PC-3 (cell line): ENCODE measurements around the gene MYMK. TPM values are rescaled to one million over a fixed set of nuclear protein-coding genes. Genes with fewer than 3 reads are reported as not detected.

Experiments
- ATAC-seq: fragments of 200-7000 bp; cut with Tn5 transposase; 2 replicates; pipeline ENCODE4 v1.9.1; 2020; ENCODE audit warnings: mild to moderate bottlenecking, moderate library complexity
- BruUV-seq: library from RNA; stranded (reverse); fragments of 400-500 nt; replicated peaks from 2 replicates; lab custom pipeline; 2021; lab: Mats Ljungman, UMichigan
- CTCF ChIA-PET: fragments of 300-600 bp; sonication (Branson Sonifier 250); formaldehyde crosslinking; loops from one replicate; lab custom pipeline; 2022; ENCODE audit warnings: antibody characterized with exemption; lab: Charles Lee
- POLR2A ChIA-PET: fragments of 300-600 bp; sonication (Branson Sonifier 250); formaldehyde crosslinking; loops from one replicate; lab custom pipeline; 2022; ENCODE audit warnings: antibody characterized with exemption; ENCODE audit not compliant: unreplicated experiment; lab: Charles Lee
- DNase-seq: peaks from one replicate; pipeline ENCODE4 v3.0.0-alpha.2; 2015
- H2AFZ ChIP-seq: fragments of 300-600 bp; sonication (generic); 2 replicates; pipeline ENCODE4 v1.6.0; 2016; ENCODE audit warnings: antibody characterized with exemption, low read length
- H3F3A ChIP-seq: fragments of 300-600 bp; sonication (generic); one replicate; pipeline ENCODE4 v1.6.0; 2017; ENCODE audit warnings: antibody characterized with exemption, low read length, control low read depth, mild to moderate bottlenecking; ENCODE audit not compliant: unreplicated experiment
- H3K27ac ChIP-seq: fragments of 300-600 bp; sonication (generic); 2 replicates; pipeline ENCODE4 v1.5.1; 2016; ENCODE audit warnings: mild to moderate bottlenecking, low read length
- H3K27me3 ChIP-seq: fragments of 300-600 bp; sonication (generic); 2 replicates; pipeline ENCODE4 v1.6.1; 2016; ENCODE audit warnings: low read length, mixed read lengths
- H3K36me3 ChIP-seq: fragments of 300-600 bp; sonication (generic); 2 replicates; pipeline ENCODE4 v1.6.1; 2016; ENCODE audit warnings: low read depth, mixed run types, low read length, mixed read lengths
- H3K4me1 ChIP-seq: fragments of 300-600 bp; sonication (generic); 2 replicates; pipeline ENCODE4 v1.5.1; 2016; ENCODE audit warnings: low read length; ENCODE audit not compliant: insufficient read depth
- H3K4me2 ChIP-seq: fragments of 300-600 bp; sonication (generic); 2 replicates; pipeline ENCODE4 v1.6.0; 2016; ENCODE audit warnings: low read length
- H3K4me3 ChIP-seq: fragments of 300-600 bp; sonication (generic); 2 replicates; pipeline ENCODE4 v1.5.1; 2016; ENCODE audit warnings: mild to moderate bottlenecking, low read length, mixed read lengths
- H3K79me2 ChIP-seq: fragments of 300-600 bp; sonication (generic); 2 replicates; pipeline ENCODE4 v1.6.1; 2017; ENCODE audit warnings: low read length, mixed read lengths
- H3K9ac ChIP-seq: fragments of 300-600 bp; sonication (generic); 2 replicates; pipeline ENCODE4 v1.6.0; 2016; ENCODE audit warnings: mild to moderate bottlenecking, low read length
- H3K9me2 ChIP-seq: fragments of 300-600 bp; sonication (generic); replicated peaks from 2 replicates; pipeline ENCODE4 v1.6.1; 2016; ENCODE audit warnings: mixed run types, low read length, mixed read lengths
- H3K9me3 ChIP-seq: fragments of 300-600 bp; sonication (generic); 2 replicates; pipeline ENCODE4 v1.6.1; 2016; ENCODE audit warnings: low read length, mixed read lengths
- H4K20me1 ChIP-seq: fragments of 300-600 bp; sonication (generic); 2 replicates; pipeline ENCODE4 v1.6.1; 2016; ENCODE audit warnings: low read length, mixed read lengths
- EZH2 ChIP-seq: fragments of 300-600 bp; sonication (generic); IDR thresholded peaks from one replicate; pipeline ENCODE4 v1.6.1; 2017; ENCODE audit warnings: antibody characterized with exemption, mild to moderate bottlenecking, low read length; ENCODE audit not compliant: unreplicated experiment
- EZH2phosphoT487 ChIP-seq: fragments of 300-600 bp; sonication (generic); IDR thresholded peaks from 2 replicates; pipeline ENCODE4 v1.6.1; 2018; ENCODE audit warnings: mild to moderate bottlenecking, antibody characterized with exemption, low read length, borderline replicate concordance
- intact Hi-C: fragments of 100-400 bp; cut with micrococcal nuclease; formaldehyde crosslinking; loops from 2 replicates; pipeline ENCODE4 v1.9.0; 2023
- total RNA-seq: library from RNA; depleted of rRNA; stranded (reverse); fragments of >200 nt; gene quantifications from 2 replicates; pipeline ENCODE4 v1.2.3, GENCODE V29; 2014
- TF ChIP-seq, protein P1 (sequence below): fragments of 300-600 bp; sonication (generic); conservative IDR thresholded peaks from 2 replicates; pipeline ENCODE4 v1.5.1; 2017; ENCODE audit warnings: antibody characterized with exemption, low read depth, mild to moderate bottlenecking, low read length

Gene MYMK
- total RNA-seq, 1 experiment from 2014 or later, result not detected

DNA sequence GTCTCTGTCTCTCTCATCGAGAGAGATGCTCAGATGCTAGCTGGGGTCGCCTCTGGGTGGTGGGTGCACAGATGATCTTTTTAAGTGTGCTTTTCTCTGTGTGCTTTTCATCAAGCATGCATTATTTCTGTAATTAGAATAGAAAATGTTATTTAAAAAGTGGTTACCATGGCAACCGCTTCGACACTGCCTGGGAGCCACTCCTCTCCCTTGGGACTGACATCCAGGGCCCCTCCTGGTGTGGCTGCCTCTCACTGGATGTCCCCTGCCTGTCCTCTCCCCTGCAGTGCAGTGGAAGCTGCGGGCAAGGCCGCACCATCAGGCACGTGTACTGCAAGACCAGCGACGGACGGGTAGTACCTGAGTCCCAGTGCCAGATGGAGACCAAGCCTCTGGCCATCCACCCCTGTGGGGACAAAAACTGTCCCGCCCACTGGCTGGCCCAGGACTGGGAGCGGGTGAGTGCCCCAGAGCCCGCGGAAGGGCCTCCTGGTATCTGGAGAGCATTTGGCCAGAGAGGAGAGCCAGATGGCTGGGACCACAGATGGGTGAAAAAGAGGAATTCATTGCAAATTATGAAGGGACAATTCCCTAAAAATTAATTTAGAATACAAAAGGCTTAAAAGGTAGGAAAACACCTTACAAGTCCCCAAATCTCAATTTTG is 44.5 kb upstream of the MYMK start:
- H3F3A ChIP-seq, result no peaks in the 10 kb centered on the region
- no peaks in the 10 kb centered on the region for H3K79me2 ChIP-seq
- no peaks in the 10 kb centered on the region for H3K4me1 ChIP-seq
- H3K36me3 ChIP-seq, result no peaks in the 10 kb centered on the region
- H3K27me3 ChIP-seq, result peaks cover 9% of the 10 kb centered on the region; the same call in 1 of the 2 replicates
- no peak overlapping the region for H3K4me3 ChIP-seq
- no peak for TF ChIP-seq EZH2phosphoT487
- no peak overlapping the region for H3K27ac ChIP-seq
- no peaks in the 10 kb centered on the region for H4K20me1 ChIP-seq
- no peaks in the 10 kb centered on the region for H3K9me2 ChIP-seq
- H3K9me3 ChIP-seq, result no peaks in the 10 kb centered on the region
- no peak overlapping the region for H2AFZ ChIP-seq
- no peak overlapping the region for H3K9ac ChIP-seq
- DNase-seq (no peak), ATAC-seq (no peak)
- CTCF ChIA-PET, result no interaction called here
- H3K4me2 ChIP-seq, result no peak overlapping the region
- intact Hi-C loops, result no loop called here
- no TSS peak for BruUV-seq
- POLR2A ChIA-PET, result no interaction called here

DNA sequence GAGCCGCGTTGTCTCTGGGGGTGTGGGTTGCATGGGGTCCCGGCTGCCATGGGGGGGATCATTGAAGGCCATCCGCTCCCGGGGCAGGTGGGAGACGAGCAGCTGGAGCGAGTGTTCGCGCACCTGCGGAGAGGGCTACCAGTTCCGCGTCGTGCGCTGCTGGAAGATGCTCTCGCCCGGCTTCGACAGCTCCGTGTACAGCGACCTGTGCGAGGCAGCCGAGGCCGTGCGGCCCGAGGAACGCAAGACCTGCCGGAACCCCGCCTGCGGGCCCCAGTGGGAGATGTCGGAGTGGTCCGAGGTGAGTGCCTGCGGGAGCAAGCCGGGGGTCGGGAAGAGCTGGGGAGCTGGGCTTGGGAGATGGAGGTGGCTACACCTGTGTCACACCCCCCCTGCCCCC is 43.4 kb upstream of the MYMK start:
- ChIA-PET CTCF (no interaction called here), POLR2A (no interaction called here)
- Histone ChIP-seq H3K36me3 (no peaks in the 10 kb centered on the region), H3K9me2 (no peaks in the 10 kb centered on the region), H3K4me3 (no peak overlapping the region), H3K4me1 (no peaks in the 10 kb centered on the region), H3K9me3 (no peaks in the 10 kb centered on the region), H4K20me1 (no peaks in the 10 kb centered on the region), H3K27me3 (peaks cover 7% of the 10 kb centered on the region; the same call in 1 of the 2 replicates), H3K27ac (no peak overlapping the region), H2AFZ (no peak overlapping the region), H3K79me2 (no peaks in the 10 kb centered on the region), H3K4me2 (no peak overlapping the region), H3F3A (no peaks in the 10 kb centered on the region), H3K9ac (no peak overlapping the region)
- DNase-seq, result no peak
- intact Hi-C loops, result no loop called here
- TF ChIP-seq, protein P1, sequence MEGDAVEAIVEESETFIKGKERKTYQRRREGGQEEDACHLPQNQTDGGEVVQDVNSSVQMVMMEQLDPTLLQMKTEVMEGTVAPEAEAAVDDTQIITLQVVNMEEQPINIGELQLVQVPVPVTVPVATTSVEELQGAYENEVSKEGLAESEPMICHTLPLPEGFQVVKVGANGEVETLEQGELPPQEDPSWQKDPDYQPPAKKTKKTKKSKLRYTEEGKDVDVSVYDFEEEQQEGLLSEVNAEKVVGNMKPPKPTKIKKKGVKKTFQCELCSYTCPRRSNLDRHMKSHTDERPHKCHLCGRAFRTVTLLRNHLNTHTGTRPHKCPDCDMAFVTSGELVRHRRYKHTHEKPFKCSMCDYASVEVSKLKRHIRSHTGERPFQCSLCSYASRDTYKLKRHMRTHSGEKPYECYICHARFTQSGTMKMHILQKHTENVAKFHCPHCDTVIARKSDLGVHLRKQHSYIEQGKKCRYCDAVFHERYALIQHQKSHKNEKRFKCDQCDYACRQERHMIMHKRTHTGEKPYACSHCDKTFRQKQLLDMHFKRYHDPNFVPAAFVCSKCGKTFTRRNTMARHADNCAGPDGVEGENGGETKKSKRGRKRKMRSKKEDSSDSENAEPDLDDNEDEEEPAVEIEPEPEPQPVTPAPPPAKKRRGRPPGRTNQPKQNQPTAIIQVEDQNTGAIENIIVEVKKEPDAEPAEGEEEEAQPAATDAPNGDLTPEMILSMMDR, result no peak
- TF ChIP-seq EZH2phosphoT487 (no peak), EZH2 (no peak)
- ATAC-seq, result no peak
- no TSS peak for BruUV-seq

DNA sequence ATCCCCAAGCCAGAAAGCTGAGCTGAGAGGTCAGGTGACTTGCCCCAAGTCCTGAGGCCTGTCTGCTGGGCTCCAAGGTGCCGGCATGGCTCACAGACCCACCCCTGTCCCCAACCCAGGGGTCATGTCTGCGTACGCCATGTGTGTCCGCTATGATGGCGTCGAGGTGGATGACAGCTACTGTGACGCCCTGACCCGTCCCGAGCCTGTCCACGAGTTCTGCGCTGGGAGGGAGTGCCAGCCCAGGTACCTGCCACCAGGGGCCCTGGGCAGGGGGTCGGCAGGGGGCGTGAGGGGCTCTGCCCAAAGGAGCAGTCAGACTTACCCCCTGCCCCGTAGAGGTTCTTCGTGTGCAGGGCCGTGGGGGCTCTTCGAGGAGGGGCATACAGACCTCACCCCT is 42.1 kb upstream of the MYMK start:
- CTCF ChIA-PET, result no interaction called here
- H3F3A ChIP-seq, result no peaks in the 10 kb centered on the region

More for the DNA sequence above, 42.1 kb upstream of the MYMK start:
- Histone ChIP-seq H3K4me1 (no peaks in the 10 kb centered on the region), H3K79me2 (no peaks in the 10 kb centered on the region), H4K20me1 (no peaks in the 10 kb centered on the region), H3K4me2 (no peak overlapping the region), H3K27me3 (no peaks in the 10 kb centered on the region), H3K27ac (no peak overlapping the region), H3K9me3 (no peaks in the 10 kb centered on the region), H3K36me3 (no peaks in the 10 kb centered on the region), H2AFZ (no peak overlapping the region), H3K9ac (no peak overlapping the region), H3K4me3 (no peak overlapping the region), H3K9me2 (no peaks in the 10 kb centered on the region)
- no TSS peak for BruUV-seq
- DNase-seq (no peak), ATAC-seq (no peak)
- TF ChIP-seq EZH2phosphoT487 (no peak), EZH2 (no peak)
- TF ChIP-seq, protein P1, result no peak
- POLR2A ChIA-PET, result no interaction called here
- intact Hi-C loops, result no loop called here
